GM19467 (cell line): ENCODE measurements around the gene TXNDC2.

Source experiments
- ATAC-seq: cut with Tn5 transposase; IDR thresholded peaks from one replicate; pipeline ENCODE4 v1.9.1; 2021; ENCODE audit warnings: mild to moderate bottlenecking, moderate library complexity; ENCODE audit not compliant: unreplicated experiment

Gene TXNDC2

GRCh38 chr18:9859232-9859631 is 26.5 kb upstream of the TXNDC2 start:
- no peak for ATAC-seq

- no peak for ATAC-seq
Measured at GRCh38 chr18:9860682-9861081, 25.1 kb upstream of the TXNDC2 start.

- peak; percentile 72 for ATAC-seq
Measured at GRCh38 chr18:9861157-9861556, 24.6 kb upstream of the TXNDC2 start.

GRCh38 chr18:9861933-9862332 is 23.8 kb upstream of the TXNDC2 start:
- ATAC-seq = no peak

- no peak for ATAC-seq
Measured at GRCh38 chr18:9862686-9863085, 23.1 kb upstream of the TXNDC2 start.

GRCh38 chr18:9863282-9863681 is 22.5 kb upstream of the TXNDC2 start:
- no peak for ATAC-seq

GRCh38 chr18:9865764-9866490 is 19.8 kb upstream of the TXNDC2 start:
- no peak for ATAC-seq

- ATAC-seq = no peak
Measured at GRCh38 chr18:9866627-9867026, 19.1 kb upstream of the TXNDC2 start.

GRCh38 chr18:9867071-9867594 is 18.6 kb upstream of the TXNDC2 start:
- ATAC-seq = no peak

GRCh38 chr18:9868857-9869714 is 16.7 kb upstream of the TXNDC2 start:
- ATAC-seq = no peak

- no peak for ATAC-seq
Measured at GRCh38 chr18:9869715-9870430, 15.9 kb upstream of the TXNDC2 start.

- no peak for ATAC-seq
Measured at GRCh38 chr18:9870431-9871008, 15.3 kb upstream of the TXNDC2 start.

GRCh38 chr18:9871244-9871746 is 14.5 kb upstream of the TXNDC2 start:
- no peak for ATAC-seq

GRCh38 chr18:9872823-9873222 is 12.9 kb upstream of the TXNDC2 start:
- ATAC-seq = no peak

- ATAC-seq = no peak
Measured at GRCh38 chr18:9874728-9875127, 11.0 kb upstream of the TXNDC2 start.

- ATAC-seq = no peak
Measured at GRCh38 chr18:9876212-9876866, 9.4 kb upstream of the TXNDC2 start.

- no peak for ATAC-seq
Measured at GRCh38 chr18:9876867-9877654, 8.7 kb upstream of the TXNDC2 start.

- ATAC-seq = no peak
Measured at GRCh38 chr18:9877655-9878014, 8.1 kb upstream of the TXNDC2 start.

GRCh38 chr18:9878095-9878494 is 7.7 kb upstream of the TXNDC2 start:
- ATAC-seq = no peak
